GM21360 (cell line): ENCODE measurements around the gene UNC13D.

Experiments
- ATAC-seq: cut with Tn5 transposase; IDR thresholded peaks from one replicate; pipeline ENCODE4 v1.9.1; 2021; ENCODE audit warnings: mild to moderate bottlenecking, moderate library complexity; ENCODE audit not compliant: unreplicated experiment

The UNC13D gene

GRCh38 chr17:75835654-75835987 is 8.6 kb downstream of the UNC13D start:
- ATAC-seq, result no peak

- ATAC-seq, result no peak
These were observed 9.1 kb downstream of the UNC13D start for GRCh38 chr17:75834928-75835653.

GRCh38 chr17:75834279-75834920 is 9.8 kb downstream of the UNC13D start:
- no peak for ATAC-seq

GRCh38 chr17:75832652-75833400 is 11.4 kb downstream of the UNC13D start:
- no peak for ATAC-seq

- ATAC-seq, result no peak
These were observed 12.0 kb downstream of the UNC13D start for GRCh38 chr17:75832164-75832651.

- ATAC-seq, result no peak
These were observed 13.1 kb downstream of the UNC13D start for GRCh38 chr17:75831032-75831571.

- ATAC-seq, result no peak
These were observed 13.8 kb downstream of the UNC13D start for GRCh38 chr17:75830164-75831031.

- no peak for ATAC-seq
These were observed 14.5 kb downstream of the UNC13D start for GRCh38 chr17:75829747-75830146.

GRCh38 chr17:75828741-75829140 is 15.5 kb downstream of the UNC13D start:
- ATAC-seq, result no peak

GRCh38 chr17:75828076-75828400 is 16.2 kb downstream of the UNC13D start:
- ATAC-seq, result no peak

GRCh38 chr17:75827308-75828075 is 16.7 kb downstream of the UNC13D start:
- no peak for ATAC-seq

- ATAC-seq, result no peak
These were observed 17.5 kb downstream of the UNC13D start for GRCh38 chr17:75826561-75827307.

GRCh38 chr17:75825748-75826370 is 18.3 kb downstream of the UNC13D start:
- ATAC-seq, result no peak

GRCh38 chr17:75825149-75825552 is 19.1 kb downstream of the UNC13D start:
- ATAC-seq, result no peak

GRCh38 chr17:75824666-75825065 is 19.5 kb downstream of the UNC13D start:
- ATAC-seq, result no peak

- no peak for ATAC-seq
These were observed 20.1 kb downstream of the UNC13D start for GRCh38 chr17:75824050-75824552.

- no peak for ATAC-seq
These were observed 20.8 kb downstream of the UNC13D start for GRCh38 chr17:75823257-75824041.

- no peak for ATAC-seq
These were observed 21.4 kb downstream of the UNC13D start for GRCh38 chr17:75822800-75823166.
